Neuronal stem cell (in vitro differentiated cells): Measurements from ENCODE around the gene MRPL1.

ENCODE experiments used
- DNase-seq: peaks from one replicate; pipeline ENCODE4 v3.0.0-alpha.2; 2013; ENCODE audit warnings: low spot score
- H2AFZ ChIP-seq: one replicate; pipeline ENCODE4 v1.6.1; 2013; ENCODE audit warnings: mild to moderate bottlenecking, low read length, inconsistent platforms
- H2AK5ac ChIP-seq: 2 replicates; pipeline ENCODE4 v1.6.1; 2013; ENCODE audit warnings: low read depth, mild to moderate bottlenecking, inconsistent platforms, low read length, moderate library complexity, mixed read lengths
- H2BK120ac ChIP-seq: 2 replicates; pipeline ENCODE4 v1.6.1; 2013; ENCODE audit warnings: low read depth, mild to moderate bottlenecking, inconsistent platforms, low read length, moderate library complexity, mixed read lengths
- H2BK12ac ChIP-seq: one replicate; pipeline ENCODE4 v1.6.1; 2013; ENCODE audit warnings: low read length, inconsistent platforms
- H2BK15ac ChIP-seq: 2 replicates; pipeline ENCODE4 v1.6.1; 2013; ENCODE audit warnings: mild to moderate bottlenecking, low read length, inconsistent platforms, mixed read lengths
- H2BK5ac ChIP-seq: one replicate; pipeline ENCODE4 v1.6.1; 2013; ENCODE audit warnings: inconsistent platforms, mild to moderate bottlenecking, low read length, moderate library complexity
- H3K14ac ChIP-seq: one replicate; pipeline ENCODE4 v1.6.1; 2013; ENCODE audit warnings: low read length, inconsistent platforms
- H3K18ac ChIP-seq: 2 replicates; pipeline ENCODE4 v1.6.1; 2013; ENCODE audit warnings: low read length, inconsistent platforms
- H3K23ac ChIP-seq: 2 replicates; pipeline ENCODE4 v1.6.1; 2013; ENCODE audit warnings: low read depth, mild to moderate bottlenecking, mixed read lengths, low read length, inconsistent platforms; ENCODE audit not compliant: poor library complexity
- H3K27ac ChIP-seq: replicated peaks from 3 replicates; pipeline ENCODE4 v1.5.1; 2013; ENCODE audit warnings: low read length, inconsistent platforms
- H3K27me3 ChIP-seq, 3 experiments: 2 replicates each; pipeline ENCODE4 v1.6.1; 2013; ENCODE audit warnings: low read length in 3 of 3, mild to moderate bottlenecking in 2 of 3, inconsistent platforms in 1 of 3, low read depth in 1 of 3, mixed read lengths in 1 of 3, moderate library complexity in 1 of 3; ENCODE audit not compliant: control insufficient read depth in 3 of 3, insufficient read depth in 3 of 3
- H3K36me3 ChIP-seq, 2 donors: replicated peaks in 1 of 2; 2 replicates each; pipeline ENCODE4 v1.6.1; 2013; ENCODE audit warnings: low read length in 2 of 2; ENCODE audit not compliant: control insufficient read depth in 2 of 2, insufficient read depth in 2 of 2
- H3K4ac ChIP-seq: 2 replicates; pipeline ENCODE4 v1.6.1; 2013; ENCODE audit warnings: inconsistent platforms, mild to moderate bottlenecking, low read length, moderate library complexity
- H3K4me1 ChIP-seq, 2 donors: 1 replicate in 1 of 2; 2 replicates in 1 of 2; pipeline ENCODE4 v1.6.1; 2013; ENCODE audit warnings: low read length in 2 of 2, low read depth in 1 of 2; ENCODE audit not compliant: control insufficient read depth in 2 of 2, insufficient read depth in 1 of 2
- H3K4me2 ChIP-seq: one replicate; pipeline ENCODE4 v1.6.1; 2013; ENCODE audit warnings: mild to moderate bottlenecking, low read length, inconsistent platforms; ENCODE audit not compliant: insufficient read depth, poor library complexity, severe bottlenecking
- H3K4me3 ChIP-seq, 2 donors: 2 replicates each; pipeline ENCODE4 v1.5.1; 2013; ENCODE audit warnings: low read length in 2 of 2, mild to moderate bottlenecking in 2 of 2, inconsistent platforms in 1 of 2, moderate library complexity in 1 of 2
- H3K79me1 ChIP-seq: one replicate; pipeline ENCODE4 v1.6.1; 2013; ENCODE audit warnings: low read depth, mild to moderate bottlenecking, inconsistent platforms, low read length, moderate library complexity
- H3K9ac ChIP-seq: one replicate; pipeline ENCODE4 v1.6.1; 2013; ENCODE audit warnings: mild to moderate bottlenecking, low read depth, low read length, inconsistent platforms; ENCODE audit not compliant: poor library complexity
- H3K9me3 ChIP-seq, 2 donors: replicated peaks in 1 of 2; 2 replicates each; pipeline versions ENCODE3 to v1.6.1; 2013; ENCODE audit warnings: low read length in 2 of 2, mild to moderate bottlenecking in 2 of 2, inconsistent platforms in 1 of 2, low read depth in 1 of 2, mixed read lengths in 1 of 2, moderate library complexity in 1 of 2; ENCODE audit not compliant: control insufficient read depth in 2 of 2, insufficient read depth in 1 of 2
- H4K8ac ChIP-seq: one replicate; pipeline ENCODE4 v1.6.1; 2013; ENCODE audit warnings: low read depth, mild to moderate bottlenecking, inconsistent platforms, low read length, moderate library complexity
- H4K91ac ChIP-seq: one replicate; pipeline ENCODE4 v1.6.1; 2013; ENCODE audit warnings: low read length, low read depth, mild to moderate bottlenecking, inconsistent platforms; ENCODE audit not compliant: poor library complexity
- WGBS, 2 donors: extraction: QIAGEN DNeasy Blood & Tissue Kit; methylation state at CpG; one replicate each; pipeline ENCODE4 v1.1.7; 2013; ENCODE audit warnings: missing lambda C conversion rate in 2 of 2, mixed read lengths in 1 of 2; ENCODE audit not compliant: insufficient read length in 2 of 2, insufficient replicate concordance in 1 of 2; ENCODE audit errors: extremely low coverage in 2 of 2; 5-methylcytosine and 5-hydroxymethylcytosine counted together

MRPL1 gene

DNA sequence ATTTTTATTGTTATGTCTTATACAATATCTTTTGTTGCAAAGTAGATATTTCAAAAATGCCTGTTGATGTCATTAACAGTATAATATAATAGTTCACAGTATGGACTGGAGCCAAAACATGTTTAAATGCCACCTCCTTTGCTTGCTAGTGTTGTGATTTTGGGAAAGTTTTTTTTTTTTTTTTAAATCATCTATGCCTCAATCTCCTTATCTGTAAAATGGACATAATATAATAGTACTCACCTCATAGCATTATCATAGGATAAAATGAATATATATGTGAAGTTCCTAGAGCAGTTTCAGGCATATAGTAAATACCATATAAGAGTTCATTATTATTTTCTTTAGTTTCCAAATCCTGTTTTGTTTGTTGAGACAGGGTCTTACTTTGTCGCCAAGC is 18.3 kb upstream of the MRPL1 start:
- no CpG with 5 or more reads among the region's 1 CpG for WGBS, 2 donors
- no peak overlapping the region for H2AFZ ChIP-seq
- H2BK120ac ChIP-seq: no peak overlapping the region
- no peak overlapping the region for H4K91ac ChIP-seq
- H3K4me1 ChIP-seq: no peaks in the 10 kb centered on the region
- no peaks in the 10 kb centered on the region for H3K36me3 ChIP-seq
- H2BK12ac ChIP-seq: no peak overlapping the region
- H2BK5ac ChIP-seq: no peak overlapping the region
- no peak overlapping the region for H4K8ac ChIP-seq
- no peak overlapping the region for H3K23ac ChIP-seq
- H3K4me3 ChIP-seq: no peak overlapping the region
- H3K18ac ChIP-seq: no peak overlapping the region
- no peak overlapping the region for H3K9ac ChIP-seq
- no peak overlapping the region for H3K4ac ChIP-seq
- no peak for DNase-seq
- H2AK5ac ChIP-seq: no peak overlapping the region
- H3K4me2 ChIP-seq: no peak overlapping the region
- H3K9me3 ChIP-seq: no peaks in the 10 kb centered on the region
- no peaks in the 10 kb centered on the region for H3K27me3 ChIP-seq
- H3K27ac ChIP-seq: no peak overlapping the region
- no peaks in the 10 kb centered on the region for H3K79me1 ChIP-seq
- H3K14ac ChIP-seq: no peak overlapping the region
- H2BK15ac ChIP-seq: no peak overlapping the region

DNA sequence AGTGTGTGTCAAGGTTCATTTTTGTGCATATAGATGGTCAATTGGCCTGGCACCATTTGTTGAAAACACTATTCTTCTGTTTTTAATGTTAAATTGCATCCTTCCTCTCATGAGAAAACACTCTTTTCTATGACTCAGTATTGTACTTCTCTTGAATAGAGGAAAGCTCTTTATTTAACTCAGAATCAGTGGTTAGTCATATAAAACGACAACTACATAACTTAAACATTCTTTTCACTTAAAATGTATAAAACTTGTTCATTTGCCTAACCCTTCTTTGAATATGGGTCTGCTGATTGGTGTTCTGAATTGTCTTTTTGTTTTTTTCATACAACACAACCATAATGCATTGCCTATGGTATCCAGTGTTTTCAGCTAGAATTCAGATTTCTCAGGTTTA is 17.2 kb upstream of the MRPL1 start:
- Histone ChIP-seq H2AFZ (no peak overlapping the region), H4K8ac (no peak overlapping the region), H4K91ac (no peak overlapping the region), H3K4me1 (no peaks in the 10 kb centered on the region), H2BK15ac (no peak overlapping the region), H3K9ac (no peak overlapping the region), H2AK5ac (no peak overlapping the region), H3K14ac (no peak overlapping the region), H3K27me3 (no peaks in the 10 kb centered on the region), H3K18ac (no peak overlapping the region), H3K4ac (no peak overlapping the region), H3K27ac (no peak overlapping the region), H2BK12ac (no peak overlapping the region), H3K79me1 (no peaks in the 10 kb centered on the region), H3K4me2 (no peak overlapping the region), H3K4me3 (no peak overlapping the region), H2BK120ac (no peak overlapping the region), H3K36me3 (no peaks in the 10 kb centered on the region), H3K9me3 (no peaks in the 10 kb centered on the region), H3K23ac (no peak overlapping the region), H2BK5ac (no peak overlapping the region)
- DNase-seq: no peak
- no CpG with 5 or more reads among the region's 1 CpG for WGBS, 2 donors

DNA sequence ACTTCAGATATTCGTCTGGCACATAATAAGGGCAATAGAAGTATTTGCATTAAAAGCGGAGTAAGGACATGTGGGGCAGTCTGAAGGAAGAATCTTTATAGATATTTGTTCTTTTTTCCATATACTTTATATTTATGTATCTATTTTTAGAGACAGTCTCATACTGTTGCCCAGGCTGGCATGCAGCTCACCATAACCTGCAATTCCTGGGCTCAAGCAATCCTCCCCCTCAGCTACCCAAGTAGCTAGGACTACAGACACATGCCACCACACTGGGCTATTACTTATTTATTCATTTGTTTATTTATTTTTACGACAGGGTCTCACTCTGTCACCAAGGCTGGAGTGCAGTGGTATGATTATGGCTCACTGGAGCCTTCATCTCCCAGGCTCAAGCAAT is 16.7 kb upstream of the MRPL1 start:
- Histone ChIP-seq H3K36me3 (no peaks in the 10 kb centered on the region), H3K18ac (no peak overlapping the region), H3K9me3 (no peaks in the 10 kb centered on the region), H2AK5ac (no peak overlapping the region), H3K79me1 (no peaks in the 10 kb centered on the region), H3K27ac (no peak overlapping the region), H3K4me2 (no peak overlapping the region), H3K4ac (no peak overlapping the region), H4K91ac (no peak overlapping the region), H2BK12ac (no peak overlapping the region), H2BK120ac (no peak overlapping the region), H2AFZ (no peak overlapping the region), H3K14ac (no peak overlapping the region), H3K4me3 (no peak overlapping the region), H3K27me3 (no peaks in the 10 kb centered on the region), H4K8ac (no peak overlapping the region), H3K23ac (no peak overlapping the region), H2BK5ac (no peak overlapping the region), H3K9ac (no peak overlapping the region), H2BK15ac (no peak overlapping the region), H3K4me1 (no peaks in the 10 kb centered on the region)
- DNase-seq: no peak
- no CpG with 5 or more reads among the region's 3 CpGs for WGBS, 2 donors

DNA sequence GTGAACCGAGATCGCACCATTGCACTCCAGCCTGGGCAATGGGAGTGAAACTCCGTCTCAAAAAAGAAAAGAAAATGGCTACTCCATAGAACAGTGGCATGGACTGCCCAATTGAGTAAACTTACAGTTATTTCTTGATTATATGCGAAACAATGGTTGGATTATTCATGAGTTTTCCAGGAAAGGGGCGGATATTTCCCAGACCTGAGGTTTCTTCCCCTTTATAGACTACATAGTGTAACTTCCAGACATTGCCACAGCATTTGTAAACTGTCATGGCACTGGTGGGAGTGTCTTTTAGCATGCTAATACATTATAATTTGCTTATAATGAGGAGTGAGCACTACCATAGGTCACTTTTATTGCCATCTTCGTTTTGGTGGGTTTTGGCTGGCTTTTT is 14.1 kb upstream of the MRPL1 start:
- H2BK15ac ChIP-seq: no peak overlapping the region
- H3K9me3 ChIP-seq: no peaks in the 10 kb centered on the region
- no peak overlapping the region for H3K14ac ChIP-seq
- no peak overlapping the region for H3K18ac ChIP-seq
- no peak overlapping the region for H3K9ac ChIP-seq
- H3K23ac ChIP-seq: no peak overlapping the region
- no peaks in the 10 kb centered on the region for H3K79me1 ChIP-seq
- H2AK5ac ChIP-seq: no peak overlapping the region
- H2BK5ac ChIP-seq: no peak overlapping the region
- H3K4me1 ChIP-seq: no peaks in the 10 kb centered on the region
- H2BK12ac ChIP-seq: no peak overlapping the region
- H3K4me2 ChIP-seq: no peak overlapping the region
- no peak overlapping the region for H2AFZ ChIP-seq
- H4K8ac ChIP-seq: no peak overlapping the region
- H3K27ac ChIP-seq: no peak overlapping the region
- H4K91ac ChIP-seq: no peak overlapping the region
- no peak overlapping the region for H3K4me3 ChIP-seq
- WGBS, 2 donors: no CpG with 5 or more reads among the region's 6 CpGs
- H3K4ac ChIP-seq: no peak overlapping the region
- H2BK120ac ChIP-seq: no peak overlapping the region
- no peaks in the 10 kb centered on the region for H3K36me3 ChIP-seq
- DNase-seq: no peak
- H3K27me3 ChIP-seq: no peaks in the 10 kb centered on the region
